ENCODE data around the gene HK2.
"Not testable (repeated sequence)": the region's sequence is repeated elsewhere in the genome, so short reads cannot be mapped to it uniquely, and the experiment has no call there.

Gene HK2

DNA sequence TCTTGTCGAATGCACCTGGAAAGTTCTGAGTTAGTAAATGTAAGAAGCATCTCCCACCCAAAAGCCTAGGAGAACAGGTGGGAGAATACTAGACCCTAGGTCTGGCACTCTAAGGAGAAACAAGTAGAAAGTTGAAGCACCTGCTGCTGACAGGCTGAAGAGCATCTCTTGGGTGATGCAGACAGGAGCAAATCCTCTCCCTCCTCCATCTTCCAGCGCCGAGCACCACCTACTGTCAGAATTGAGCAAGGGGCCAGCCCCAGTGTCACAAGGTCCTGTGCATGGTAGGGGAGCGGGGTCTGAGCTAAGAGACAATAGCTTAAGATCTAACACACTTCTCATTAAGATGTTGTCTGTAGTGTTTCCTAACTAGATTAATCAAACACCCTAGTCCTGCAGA, 52.9 kb downstream of the HK2 start:
- Mint-ChIP-seq H3K36me3 (ENCODE audit: low read depth) (peaks cover 77% of the 10 kb centered on the region), H3K27ac (no peak overlapping the region), H3K4me1 (no peaks in the 10 kb centered on the region), H3K27me3 (no peaks in the 10 kb centered on the region), H3K9me3 (no peaks in the 10 kb centered on the region), H3K4me3 (no peak overlapping the region)
- ATAC-seq (no peak), DNase-seq (no peak)

DNA sequence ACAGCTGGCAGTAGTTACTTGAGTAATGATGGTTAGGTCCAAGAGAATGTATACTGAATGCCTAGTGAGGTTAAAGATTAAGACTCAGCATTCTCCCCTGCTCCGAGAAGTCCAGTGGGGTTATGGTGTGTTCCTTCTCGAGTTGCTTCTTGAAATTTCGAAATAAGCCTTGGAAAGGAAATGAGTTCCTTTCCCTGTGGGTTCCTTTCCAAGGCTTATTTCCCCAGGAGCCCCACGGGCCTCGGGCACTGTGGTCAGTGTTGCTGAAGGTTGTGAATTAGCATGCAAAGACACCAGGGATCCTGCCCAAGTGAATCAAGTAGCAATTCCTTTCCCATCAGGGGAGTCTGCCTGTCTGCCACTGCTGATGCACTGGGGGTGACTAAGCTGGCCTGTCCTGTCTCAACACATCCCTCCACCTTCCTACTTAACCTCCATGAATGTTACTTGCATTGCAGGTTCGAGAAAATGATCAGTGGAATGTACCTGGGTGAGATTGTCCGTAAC, 53.6 kb downstream of the HK2 start:
- no peaks in the 10 kb centered on the region for H3K4me1 Mint-ChIP-seq
- DNase-seq (no peak), ATAC-seq (no peak)
- H3K27ac Mint-ChIP-seq, result no peak overlapping the region
- H3K4me3 Mint-ChIP-seq, result no peak overlapping the region
- no peaks in the 10 kb centered on the region for H3K27me3 Mint-ChIP-seq
- H3K36me3 Mint-ChIP-seq (ENCODE audit: low read depth), result peaks cover 78% of the 10 kb centered on the region
- H3K9me3 Mint-ChIP-seq, result no peaks in the 10 kb centered on the region

- DNase-seq (no peak), ATAC-seq (no peak)
- Mint-ChIP-seq H3K27me3 (no peaks in the 10 kb centered on the region), H3K27ac (no peak overlapping the region), H3K4me3 (no peak overlapping the region), H3K9me3 (no peaks in the 10 kb centered on the region), H3K36me3 (ENCODE audit: low read depth) (peaks cover 78% of the 10 kb centered on the region), H3K4me1 (no peaks in the 10 kb centered on the region)
Measured at GRCh38 chr2:74887960-74888700, 54.2 kb downstream of the HK2 start.

DNA sequence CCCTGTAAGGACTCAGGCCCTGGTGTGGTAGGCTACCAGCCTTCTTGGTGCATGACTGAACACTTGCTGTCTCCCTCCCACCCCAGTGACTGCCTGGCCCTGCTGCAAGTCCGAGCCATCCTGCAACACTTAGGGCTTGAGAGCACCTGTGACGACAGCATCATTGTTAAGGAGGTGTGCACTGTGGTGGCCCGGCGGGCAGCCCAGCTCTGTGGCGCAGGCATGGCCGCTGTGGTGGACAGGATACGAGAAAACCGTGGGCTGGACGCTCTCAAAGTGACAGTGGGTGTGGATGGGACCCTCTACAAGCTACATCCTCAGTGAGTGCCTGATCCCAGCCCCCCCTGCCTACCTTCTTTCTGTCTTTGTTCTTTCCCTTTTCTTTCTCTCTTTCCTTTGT, 55.2 kb downstream of the HK2 start:
- Mint-ChIP-seq H3K27ac (no peak overlapping the region), H3K36me3 (ENCODE audit: low read depth) (peaks cover 86% of the 10 kb centered on the region), H3K9me3 (no peaks in the 10 kb centered on the region), H3K4me1 (peaks cover 2% of the 10 kb centered on the region), H3K27me3 (no peaks in the 10 kb centered on the region), H3K4me3 (no peak overlapping the region)
- ATAC-seq (no peak), DNase-seq (no peak)

DNA sequence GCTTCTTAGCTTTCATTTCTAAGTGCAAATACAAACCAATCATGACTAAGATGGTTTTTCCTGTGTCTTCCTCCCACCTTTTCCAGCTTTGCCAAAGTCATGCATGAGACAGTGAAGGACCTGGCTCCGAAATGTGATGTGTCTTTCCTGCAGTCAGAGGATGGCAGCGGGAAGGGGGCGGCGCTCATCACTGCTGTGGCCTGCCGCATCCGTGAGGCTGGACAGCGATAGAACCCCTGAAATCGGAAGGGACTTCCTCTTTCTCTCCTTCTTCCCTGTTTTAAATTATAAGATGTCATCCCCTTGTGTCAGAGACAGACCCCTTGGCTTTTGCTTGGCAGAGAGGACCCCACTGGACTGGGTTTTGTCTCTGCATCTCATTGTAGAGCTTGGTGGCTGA, 56.8 kb downstream of the HK2 start:
- H3K4me1 Mint-ChIP-seq, result peaks cover 2% of the 10 kb centered on the region
- H3K4me3 Mint-ChIP-seq, result no peak overlapping the region
- DNase-seq (no peak), ATAC-seq (no peak)
- no peaks in the 10 kb centered on the region for H3K27me3 Mint-ChIP-seq
- H3K36me3 Mint-ChIP-seq (ENCODE audit: low read depth), result peaks cover 89% of the 10 kb centered on the region
- no peak overlapping the region for H3K27ac Mint-ChIP-seq
- no peaks in the 10 kb centered on the region for H3K9me3 Mint-ChIP-seq

GRCh38 chr2:74891136-74891764, 57.3 kb downstream of the HK2 start:
- H3K9me3 Mint-ChIP-seq, result no peaks in the 10 kb centered on the region
- no peaks in the 10 kb centered on the region for H3K27me3 Mint-ChIP-seq
- peaks cover 90% of the 10 kb centered on the region for H3K36me3 Mint-ChIP-seq (ENCODE audit: low read depth)
- no peak overlapping the region for H3K4me3 Mint-ChIP-seq
- H3K4me1 Mint-ChIP-seq, result peaks cover 2% of the 10 kb centered on the region
- ATAC-seq (no peak), DNase-seq (no peak)
- no peak overlapping the region for H3K27ac Mint-ChIP-seq

- ATAC-seq, H3K4me3 Mint-ChIP-seq, H3K4me1 Mint-ChIP-seq, H3K27me3 Mint-ChIP-seq, DNase-seq, H3K27ac Mint-ChIP-seq, H3K9me3 Mint-ChIP-seq: not testable (repeated sequence)
- H3K36me3 Mint-ChIP-seq (ENCODE audit: low read depth), result peaks cover 88% of the 10 kb centered on the region
Measured at GRCh38 chr2:74891816-74892215, 57.9 kb downstream of the HK2 start.

DNA sequence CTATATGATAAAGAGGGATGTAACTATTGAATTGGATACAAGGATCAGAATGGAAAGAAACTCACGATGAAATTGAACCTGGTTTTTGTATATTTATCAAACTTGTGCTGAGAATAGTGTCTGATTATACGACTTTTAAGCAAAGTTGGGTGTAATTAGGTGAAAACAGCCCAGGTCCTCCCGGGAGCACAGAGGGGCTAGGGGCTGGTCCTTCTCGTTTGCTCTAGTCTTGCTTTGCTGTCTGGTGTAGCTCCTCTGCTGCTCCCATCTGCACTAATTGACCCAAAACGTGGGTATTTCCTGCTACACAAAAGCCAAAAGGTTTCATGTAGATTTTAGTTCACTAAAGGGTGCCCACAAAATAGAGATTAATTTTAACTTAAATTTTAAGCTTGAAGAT, 58.7 kb downstream of the HK2 start:
- no peaks in the 10 kb centered on the region for H3K9me3 Mint-ChIP-seq

GRCh38 chr2:74893332-74893731, 59.4 kb downstream of the HK2 start:
- no peak for DNase-seq
- no peak overlapping the region for H3K27ac Mint-ChIP-seq
- peaks cover 2% of the 10 kb centered on the region for H3K4me1 Mint-ChIP-seq
- H3K36me3 Mint-ChIP-seq (ENCODE audit: low read depth), result peaks cover 88% of the 10 kb centered on the region
- no peaks in the 10 kb centered on the region for H3K9me3 Mint-ChIP-seq
- ATAC-seq, result no peak
- H3K27me3 Mint-ChIP-seq, result no peaks in the 10 kb centered on the region
- no peak overlapping the region for H3K4me3 Mint-ChIP-seq

More for the DNA sequence above, 58.7 kb downstream of the HK2 start:
- peaks cover 2% of the 10 kb centered on the region for H3K4me1 Mint-ChIP-seq
- peaks cover 89% of the 10 kb centered on the region for H3K36me3 Mint-ChIP-seq (ENCODE audit: low read depth)
- H3K4me3 Mint-ChIP-seq, result no peak overlapping the region
- DNase-seq, result no peak
- ATAC-seq, result no peak
- no peaks in the 10 kb centered on the region for H3K27me3 Mint-ChIP-seq
- H3K27ac Mint-ChIP-seq, result no peak overlapping the region

DNA sequence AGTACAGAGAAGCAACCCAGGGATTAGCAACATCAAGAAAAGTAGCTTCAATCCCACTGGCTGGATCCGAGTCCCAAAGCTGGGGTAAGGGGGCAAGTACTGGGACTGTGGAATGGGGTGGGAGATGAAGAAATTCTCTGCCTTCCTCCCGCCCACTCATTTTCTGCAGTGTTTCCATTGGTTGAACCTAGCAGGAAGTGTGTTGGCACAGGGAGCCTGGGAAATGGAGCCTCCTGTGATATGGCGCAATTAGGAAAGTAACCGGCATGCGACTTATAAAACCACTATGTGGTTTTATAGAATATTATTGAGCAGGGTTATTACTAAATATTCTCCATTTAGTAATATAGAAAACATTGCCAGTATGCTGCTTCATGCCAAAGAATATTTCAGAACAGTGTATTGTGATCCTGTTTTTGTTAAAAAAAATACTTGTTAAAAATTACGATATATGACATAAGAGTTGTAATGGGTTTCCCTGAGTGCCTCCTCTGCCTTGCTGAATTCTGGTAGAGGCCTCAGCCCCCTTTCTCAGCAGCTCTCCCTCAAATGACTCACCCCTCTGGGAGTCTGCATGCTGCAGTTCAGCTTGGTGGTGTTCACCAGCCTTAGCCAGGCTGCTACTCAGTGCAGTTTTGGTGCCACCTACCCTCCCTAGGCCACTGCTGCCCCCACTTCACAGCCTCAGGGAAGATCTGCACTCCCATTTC, 60.5 kb downstream of the HK2 start:
- ATAC-seq (peak; percentile 65), DNase-seq (no peak)
- Mint-ChIP-seq H3K27ac (no peak overlapping the region), H3K4me3 (no peak overlapping the region), H3K27me3 (no peaks in the 10 kb centered on the region), H3K9me3 (no peaks in the 10 kb centered on the region), H3K4me1 (peaks cover 2% of the 10 kb centered on the region), H3K36me3 (ENCODE audit: low read depth) (peaks cover 80% of the 10 kb centered on the region)

GRCh38 chr2:74895001-74895400, 61.1 kb downstream of the HK2 start:
- Mint-ChIP-seq H3K9me3 (no peaks in the 10 kb centered on the region), H3K36me3 (ENCODE audit: low read depth) (peaks cover 74% of the 10 kb centered on the region), H3K27me3 (no peaks in the 10 kb centered on the region), H3K4me3 (no peak overlapping the region), H3K27ac (no peak overlapping the region), H3K4me1 (peaks cover 2% of the 10 kb centered on the region)
- DNase-seq (no peak), ATAC-seq (no peak)

- H3K4me1 Mint-ChIP-seq, result peaks cover 2% of the 10 kb centered on the region
- H3K9me3 Mint-ChIP-seq, result no peaks in the 10 kb centered on the region
- H3K4me3 Mint-ChIP-seq, result no peak overlapping the region
- no peak for DNase-seq
- H3K27ac Mint-ChIP-seq, result no peak overlapping the region
- peaks cover 62% of the 10 kb centered on the region for H3K36me3 Mint-ChIP-seq (ENCODE audit: low read depth)
- no peak for ATAC-seq
- H3K27me3 Mint-ChIP-seq, result no peaks in the 10 kb centered on the region
Measured at GRCh38 chr2:74896232-74896631, 62.3 kb downstream of the HK2 start.

DNA sequence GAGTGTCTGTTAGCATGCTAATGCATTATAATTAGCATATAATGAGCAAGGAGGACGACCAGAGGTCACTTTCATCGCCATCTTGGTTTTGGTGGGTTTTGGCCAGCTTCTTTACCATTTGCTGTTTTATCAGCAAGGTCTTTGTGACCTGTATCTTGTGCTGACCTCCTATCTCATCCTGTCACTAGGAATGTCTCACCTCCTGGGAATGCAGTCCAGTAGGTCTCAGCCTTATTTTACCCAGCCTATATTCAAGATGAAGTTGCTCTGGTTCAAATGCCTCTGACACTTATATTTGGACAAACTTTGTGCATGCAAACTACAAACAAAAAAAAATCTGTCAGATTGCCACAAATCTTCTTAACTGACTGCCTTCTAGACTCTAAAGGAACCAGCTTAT, 66.3 kb downstream of the HK2 start:
- H3K4me1 Mint-ChIP-seq, result not testable (repeated sequence)

GRCh38 chr2:74902281-74902860, 68.4 kb downstream of the HK2 start:
- ATAC-seq (no peak), DNase-seq (no peak)
- Mint-ChIP-seq H3K4me1 (no peaks in the 10 kb centered on the region), H3K9me3 (no peaks in the 10 kb centered on the region), H3K36me3 (ENCODE audit: low read depth) (peaks cover 9% of the 10 kb centered on the region), H3K27ac (no peak overlapping the region), H3K27me3 (peaks cover 4% of the 10 kb centered on the region), H3K4me3 (no peak overlapping the region)

More for the DNA sequence above, 66.3 kb downstream of the HK2 start:
- H3K9me3 Mint-ChIP-seq, DNase-seq, H3K27ac Mint-ChIP-seq, H3K27me3 Mint-ChIP-seq, ATAC-seq, H3K4me3 Mint-ChIP-seq: not testable (repeated sequence)
- H3K36me3 Mint-ChIP-seq (ENCODE audit: low read depth), result peaks cover 26% of the 10 kb centered on the region
